ENCODE data around the gene SH3PXD2B.
"Not testable (repeated sequence)": the region's sequence is repeated elsewhere in the genome, so short reads cannot be mapped to it uniquely, and the experiment has no call there.

DNA sequence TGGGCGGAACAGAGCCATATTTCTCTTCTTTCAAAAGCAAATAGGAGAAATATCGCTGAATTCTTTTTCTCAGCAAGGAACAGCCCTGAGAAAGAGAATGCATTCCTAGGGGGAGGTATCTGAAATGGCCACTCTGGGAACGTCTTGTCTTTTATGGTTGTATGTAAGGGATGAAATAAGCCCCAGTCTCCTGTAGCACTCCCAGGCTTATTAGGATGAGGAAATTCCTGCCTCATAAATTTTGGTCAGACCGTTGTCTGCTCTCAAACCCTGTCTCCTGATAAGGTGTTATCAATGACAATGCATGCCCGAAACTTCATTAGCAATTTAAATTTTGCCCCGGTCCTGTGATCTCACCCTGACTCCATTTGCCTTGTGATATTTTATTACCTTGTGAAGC, 52.3 kb downstream of the SH3PXD2B start:
- not testable (repeated sequence) for TF ChIP-seq TP53 (CRISPR knock-in tag; IDR thresholded peaks at IDR 0.05); OVOL2 (CRISPR knock-in tag; IDR thresholded peaks at IDR 0.05; ENCODE audit: borderline replicate concordance); JUN (CRISPR knock-in tag; IDR thresholded peaks at IDR 0.05); NR1H2 (CRISPR knock-in tag; IDR thresholded peaks at IDR 0.05); RELA (CRISPR knock-in tag; IDR thresholded peaks at IDR 0.05; ENCODE audit: borderline replicate concordance)
- TF ChIP-seq, protein P1, sequence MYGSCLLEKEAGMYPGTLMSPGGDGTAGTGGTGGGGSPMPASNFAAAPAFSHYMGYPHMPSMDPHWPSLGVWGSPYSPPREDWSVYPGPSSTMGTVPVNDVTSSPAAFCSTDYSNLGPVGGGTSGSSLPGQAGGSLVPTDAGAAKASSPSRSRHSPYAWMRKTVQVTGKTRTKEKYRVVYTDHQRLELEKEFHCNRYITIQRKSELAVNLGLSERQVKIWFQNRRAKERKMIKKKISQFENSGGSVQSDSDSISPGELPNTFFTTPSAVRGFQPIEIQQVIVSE (CRISPR knock-in tag; IDR thresholded peaks at IDR 0.05; ENCODE audit: borderline replicate concordance), result not testable (repeated sequence)
- TF ChIP-seq, protein P2, sequence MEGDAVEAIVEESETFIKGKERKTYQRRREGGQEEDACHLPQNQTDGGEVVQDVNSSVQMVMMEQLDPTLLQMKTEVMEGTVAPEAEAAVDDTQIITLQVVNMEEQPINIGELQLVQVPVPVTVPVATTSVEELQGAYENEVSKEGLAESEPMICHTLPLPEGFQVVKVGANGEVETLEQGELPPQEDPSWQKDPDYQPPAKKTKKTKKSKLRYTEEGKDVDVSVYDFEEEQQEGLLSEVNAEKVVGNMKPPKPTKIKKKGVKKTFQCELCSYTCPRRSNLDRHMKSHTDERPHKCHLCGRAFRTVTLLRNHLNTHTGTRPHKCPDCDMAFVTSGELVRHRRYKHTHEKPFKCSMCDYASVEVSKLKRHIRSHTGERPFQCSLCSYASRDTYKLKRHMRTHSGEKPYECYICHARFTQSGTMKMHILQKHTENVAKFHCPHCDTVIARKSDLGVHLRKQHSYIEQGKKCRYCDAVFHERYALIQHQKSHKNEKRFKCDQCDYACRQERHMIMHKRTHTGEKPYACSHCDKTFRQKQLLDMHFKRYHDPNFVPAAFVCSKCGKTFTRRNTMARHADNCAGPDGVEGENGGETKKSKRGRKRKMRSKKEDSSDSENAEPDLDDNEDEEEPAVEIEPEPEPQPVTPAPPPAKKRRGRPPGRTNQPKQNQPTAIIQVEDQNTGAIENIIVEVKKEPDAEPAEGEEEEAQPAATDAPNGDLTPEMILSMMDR (IDR thresholded peaks at IDR 0.05), result not testable (repeated sequence)
- TF ChIP-seq, protein P3, sequence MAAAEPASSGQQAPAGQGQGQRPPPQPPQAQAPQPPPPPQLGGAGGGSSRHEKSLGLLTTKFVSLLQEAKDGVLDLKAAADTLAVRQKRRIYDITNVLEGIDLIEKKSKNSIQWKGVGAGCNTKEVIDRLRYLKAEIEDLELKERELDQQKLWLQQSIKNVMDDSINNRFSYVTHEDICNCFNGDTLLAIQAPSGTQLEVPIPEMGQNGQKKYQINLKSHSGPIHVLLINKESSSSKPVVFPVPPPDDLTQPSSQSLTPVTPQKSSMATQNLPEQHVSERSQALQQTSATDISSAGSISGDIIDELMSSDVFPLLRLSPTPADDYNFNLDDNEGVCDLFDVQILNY (CRISPR knock-in tag; IDR thresholded peaks at IDR 0.05), result not testable (repeated sequence)
